ENCODE measurements around the gene MDM2. TPM values are rescaled to one million over a fixed set of nuclear protein-coding genes. Genes with fewer than 3 reads are reported as not detected.
A peak's percentile ranks its signal among the peaks of the same experiment; 100 is the strongest.

MDM2 gene
- total and polyA plus RNA-seq, 10 of the 15 experiments (the other 5 are each of a cell fraction or from before 2014, with no cell fraction given), result 48.2 to 174 (median 85.0) TPM

GRCh38 chr12:68880660-68881325, 72.8 kb downstream of the MDM2 start (continued):
- no peak for TF ChIP-seq SPI1 (IDR thresholded peaks at IDR 0.05; ENCODE audit: borderline replicate concordance, insufficient read depth, low read depth, low read length)

- intact Hi-C loops (cut with micrococcal nuclease; ENCODE audit: unreplicated experiment) (no loop called here), in situ Hi-C loops (cut with MboI) (no loop called here)
- SMC1A ChIA-PET (ENCODE audit: uncharacterized antibody, unreplicated experiment), result interaction anchor here (0.6 to 0.9 kb wide), 2 partner anchors 15 to 61 kb away, joined by 3 read pairs; no protein-coding TSS in a partner anchor
- TF ChIP-seq SMC3 (IDR thresholded peaks at IDR 0.05; ENCODE audit: borderline replicate concordance, low read length) (no peak), SMARCA5 (IDR thresholded peaks at IDR 0.05) (0 out of 2 replicates have a peak, but pooled peaks have one; percentile 36), MTA2 (IDR thresholded peaks at IDR 0.05; ENCODE audit: low read depth) (peak; percentile 40; the same call in 1 of the 2 replicates)
- DNase-seq (ENCODE audit: low read depth, low spot score) (no peak), FAIRE-seq (no peak), ATAC-seq (no peak)
- Histone ChIP-seq H2AFZ (ENCODE audit: control insufficient read depth, low read depth, low read length) (no peak overlapping the region), H3K4me2 (ENCODE audit: control insufficient read depth, insufficient read depth) (no peak overlapping the region), H3K4me3 (no peak overlapping the region), H3K79me2 (ENCODE audit: control insufficient read depth, insufficient read depth, low read length) (no peaks in the 10 kb centered on the region), H3K27ac (ENCODE audit: control insufficient read depth, insufficient read depth) (no peak overlapping the region), H4K20me1 (ENCODE audit: control insufficient read depth, insufficient read depth) (no peaks in the 10 kb centered on the region), H3K4me1 (ENCODE audit: control insufficient read depth, insufficient read depth, low read length) (no peaks in the 10 kb centered on the region), H3K9me3 (replicated peaks; ENCODE audit: control insufficient read depth, insufficient read depth, low read length) (no peaks in the 10 kb centered on the region), H3K36me3 (ENCODE audit: control insufficient read depth in 2 of 2, insufficient read depth in 2 of 2, low read length in 1 of 2) (no peaks in the 10 kb centered on the region), H3K9ac (ENCODE audit: control insufficient read depth, insufficient read depth, low read length) (no peak overlapping the region), H3K27me3 (replicated peaks in 1 of 2; ENCODE audit: control insufficient read depth in 2 of 2, insufficient read depth in 2 of 2, low read length in 1 of 2) (no peaks in the 10 kb centered on the region)
- RAD21 ChIA-PET (ENCODE audit: unreplicated experiment), result interaction anchor here (1.3 kb wide), 1 partner anchor 15 kb away, joined by 3 read pairs; no protein-coding TSS in a partner anchor
- WGBS (ENCODE audit: insufficient coverage, insufficient replicate concordance, low lambda C conversion rate, missing lambda C conversion rate), result 26% methylated on average over 4 of the region's 4 CpGs
- no TSS peak for BruUV-seq (replicated peaks)
- CTCF ChIA-PET, result interaction anchor here (1.1 kb wide), 1 partner anchor 659 kb away, joined by 3 read pairs; no protein-coding TSS in a partner anchor
- POLR2A ChIA-PET, result interaction anchor here (0.7 kb wide), 1 partner anchor 280 kb away, joined by 4 read pairs; no protein-coding TSS in a partner anchor
These were observed 74.4 kb downstream of the MDM2 start for GRCh38 chr12:68882251-68882964.

Data from GM12878 (cell line).